Liver (tissue), 9 donors: ENCODE data around the gene GNG4. TPM values are rescaled to one million over a fixed set of nuclear protein-coding genes. Genes with fewer than 3 reads are reported as not detected.

ENCODE experiments used
- DNase-seq: peaks from one replicate; pipeline ENCODE4 v3.0.0-alpha.2; 2017; ENCODE audit warnings: low spot score
- H3K27ac ChIP-seq, 2 donors: one replicate each; pipeline ENCODE4 v1.7.0; 2013; ENCODE audit warnings: inconsistent platforms in 2 of 2, low read length in 2 of 2, control low read depth in 1 of 2, low read depth in 1 of 2, mild to moderate bottlenecking in 1 of 2
- H3K27me3 ChIP-seq, 4 donors: one replicate each; pipeline versions ENCODE4 v1.6.1 to v1.7.0; 2013; ENCODE audit warnings: low read length in 3 of 4, inconsistent platforms in 1 of 4, mild to moderate bottlenecking in 1 of 4, moderate library complexity in 1 of 4; ENCODE audit not compliant: control insufficient read depth in 4 of 4, insufficient read depth in 4 of 4
- H3K36me3 ChIP-seq, 4 donors: one replicate each; pipeline versions ENCODE4 v1.6.1 to v1.7.0; 2013; ENCODE audit warnings: low read length in 3 of 4, mild to moderate bottlenecking in 3 of 4, low read depth in 1 of 4, moderate library complexity in 1 of 4; ENCODE audit not compliant: control insufficient read depth in 4 of 4, insufficient read depth in 3 of 4
- H3K4me1 ChIP-seq, 4 donors: one replicate each; pipeline versions ENCODE4 v1.6.1 to v1.7.0; 2013; ENCODE audit warnings: low read length in 3 of 4, mild to moderate bottlenecking in 3 of 4, moderate library complexity in 1 of 4; ENCODE audit not compliant: control insufficient read depth in 4 of 4, insufficient read depth in 4 of 4
- H3K4me3 ChIP-seq, 3 donors: one replicate each; pipeline versions ENCODE4 v1.6.1 to v1.7.0; 2013; ENCODE audit warnings: low read length in 3 of 3, control low read depth in 1 of 3, low read depth in 1 of 3, mild to moderate bottlenecking in 1 of 3
- H3K9ac ChIP-seq, 2 donors: one replicate each; pipeline ENCODE4 v1.7.0; 2013; ENCODE audit warnings: low read length in 2 of 2, mild to moderate bottlenecking in 2 of 2, moderate library complexity in 2 of 2, control low read depth in 1 of 2, low read depth in 1 of 2
- H3K9me3 ChIP-seq, 4 donors: one replicate each; pipeline versions ENCODE4 v1.6.1 to v1.7.0; 2013; ENCODE audit warnings: low read length in 3 of 4; ENCODE audit not compliant: control insufficient read depth in 4 of 4
- ATF3 ChIP-seq: IDR thresholded peaks from 2 replicates; pipeline ENCODE4 v1.6.1; 2016; ENCODE audit warnings: antibody characterized with exemption
- CTCF ChIP-seq: fragments of 150-350 bp; IDR thresholded peaks from 2 replicates; pipeline ENCODE4 v1.5.1; 2017; ENCODE audit warnings: improper control_type of control experiment, low read depth, low read length; ENCODE audit not compliant: missing input control
- EGR1 ChIP-seq, 2 donors: IDR thresholded peaks; 2 replicates each; pipeline ENCODE4 v1.6.1; 2016 to 2018; ENCODE audit warnings: antibody characterized with exemption in 2 of 2, low read depth in 2 of 2
- FOXA1 ChIP-seq: IDR thresholded peaks from 2 replicates; pipeline ENCODE4 v1.6.1; 2016; ENCODE audit warnings: antibody characterized with exemption
- FOXA2 ChIP-seq: IDR thresholded peaks from 2 replicates; pipeline ENCODE4 v1.6.1; 2016; ENCODE audit warnings: antibody characterized with exemption
- GABPA ChIP-seq, 2 donors: IDR thresholded peaks in 1 of 2; conservative IDR thresholded peaks in 1 of 2; 2 replicates each; pipeline ENCODE4 v1.6.1; 2016; ENCODE audit warnings: antibody characterized with exemption in 2 of 2, mild to moderate bottlenecking in 1 of 2, moderate library complexity in 1 of 2
- HNF4A ChIP-seq, 2 donors: conservative IDR thresholded peaks; 2 replicates each; pipeline ENCODE4 v1.6.1; 2016; ENCODE audit warnings: antibody characterized with exemption in 2 of 2, mild to moderate bottlenecking in 2 of 2
- HNF4G ChIP-seq: IDR thresholded peaks from 2 replicates; pipeline ENCODE4 v1.6.1; 2016; ENCODE audit warnings: antibody characterized with exemption
- JUND ChIP-seq, 2 donors: IDR thresholded peaks; 2 replicates each; pipeline ENCODE4 v1.6.1; 2016; ENCODE audit warnings: antibody characterized with exemption in 2 of 2
- MAX ChIP-seq: IDR thresholded peaks from 2 replicates; pipeline ENCODE4 v1.6.1; 2016; ENCODE audit warnings: antibody characterized with exemption
- NR2F2 ChIP-seq: IDR thresholded peaks from 2 replicates; pipeline ENCODE4 v1.6.1; 2016; ENCODE audit warnings: antibody characterized with exemption
- RAD21 ChIP-seq, 2 donors: IDR thresholded peaks; 2 replicates each; pipeline ENCODE4 v1.6.1; 2016; ENCODE audit warnings: antibody characterized with exemption in 2 of 2, mild to moderate bottlenecking in 2 of 2
- REST ChIP-seq: IDR thresholded peaks from 2 replicates; pipeline ENCODE4 v1.6.1; 2016; ENCODE audit warnings: antibody characterized with exemption, mild to moderate bottlenecking
- RXRA ChIP-seq, 2 donors: IDR thresholded peaks; 2 replicates each; pipeline ENCODE4 v1.6.1; 2017 to 2018; ENCODE audit warnings: antibody characterized with exemption in 2 of 2, mild to moderate bottlenecking in 1 of 2
- SP1 ChIP-seq: IDR thresholded peaks from 2 replicates; pipeline ENCODE4 v1.6.1; 2018; ENCODE audit warnings: antibody characterized with exemption, mild to moderate bottlenecking
- TAF1 ChIP-seq: conservative IDR thresholded peaks from 2 replicates; pipeline ENCODE4 v1.6.1; 2016; ENCODE audit warnings: antibody characterized with exemption, mild to moderate bottlenecking
- YY1 ChIP-seq: IDR thresholded peaks from 2 replicates; pipeline ENCODE4 v1.6.1; 2016; ENCODE audit warnings: antibody characterized with exemption, mild to moderate bottlenecking
- ZBTB33 ChIP-seq: IDR thresholded peaks from 2 replicates; pipeline ENCODE4 v1.6.1; 2016; ENCODE audit warnings: antibody characterized with exemption
- WGBS: extraction: QIAGEN DNeasy Blood & Tissue Kit; methylation state at CpG from one replicate; pipeline ENCODE4 v1.1.7; 2013; 5-methylcytosine and 5-hydroxymethylcytosine counted together
- polyA plus RNA-seq, 2 donors: library from polyadenylated mRNA; stranded (reverse) in 1 of 2; unstranded in 1 of 2; fragments of 200-250 nt in 1 of 2; fragments of >200 nt in 1 of 2; fragmentation: Nextera tagmentation in 1 of 2; extraction: Ambion mirVana in 1 of 2; gene quantifications; one replicate each; pipeline versions ENCODE4 v1.2.1 to v1.2.3, GENCODE V29; 2013 to 2015
- total RNA-seq, 2 donors: library from RNA; depleted of rRNA; stranded (reverse); fragments of >200 nt; gene quantifications; one replicate each; pipeline ENCODE4 v1.2.3, GENCODE V29; 2014
- donor health status: healthy.
- donor health status: healthy.
- donor health status: healthy.
- donor health status: healthy.
- donor health status: healthy.

GNG4 gene
- total and polyA plus RNA-seq, 4 donors = 0.65 TPM; not detected in 3

- 61% methylated on average over 3 of the region's 3 CpGs for WGBS
Observed at GRCh38 chr1:235507623-235508022, 142.0 kb downstream of the GNG4 start.

More at GRCh38 chr1:235507623-235508022, 142.0 kb downstream of the GNG4 start:
- TF ChIP-seq EGR1 (IDR thresholded peaks at IDR 0.05; ENCODE audit: low read depth in 2 of 2) = no peak
- no peak for TF ChIP-seq FOXA1
- TF ChIP-seq JUND (IDR thresholded peaks at IDR 0.05) = no peak
- no peak for TF ChIP-seq HNF4G
- TF ChIP-seq ZBTB33 = no peak
- TF ChIP-seq SP1 = no peak
- TF ChIP-seq RXRA (IDR thresholded peaks at IDR 0.05) = no peak
- TF ChIP-seq REST = no peak
- TF ChIP-seq FOXA2 = no peak
- TF ChIP-seq MAX = no peak
- no peak for TF ChIP-seq CTCF
- no peak for TF ChIP-seq TAF1
- TF ChIP-seq GABPA (IDR thresholded peaks at IDR 0.05 in 1 of 2, conservative IDR thresholded peaks at IDR 0.05 in 1 of 2) = no peak
- no peak for TF ChIP-seq HNF4A (conservative IDR thresholded peaks at IDR 0.05)
- no peak for TF ChIP-seq ATF3
- no peak for TF ChIP-seq NR2F2
- TF ChIP-seq RAD21 (IDR thresholded peaks at IDR 0.05) = no peak
- TF ChIP-seq YY1 = no peak
- Histone ChIP-seq H3K27me3 (no peaks in the 10 kb centered on the region), H3K4me3 (no peak overlapping the region), H3K9ac (no peak overlapping the region), H3K36me3 (no peaks in the 10 kb centered on the region), H3K4me1 (peaks cover 1 to 12% (median 4%) of the 10 kb centered on the region in 4 donors), H3K9me3 (no peaks in the 10 kb centered on the region), H3K27ac (no peak overlapping the region)
- no peak for DNase-seq
